ENCODE measurements around the gene KCTD1.

Gene KCTD1

DNA sequence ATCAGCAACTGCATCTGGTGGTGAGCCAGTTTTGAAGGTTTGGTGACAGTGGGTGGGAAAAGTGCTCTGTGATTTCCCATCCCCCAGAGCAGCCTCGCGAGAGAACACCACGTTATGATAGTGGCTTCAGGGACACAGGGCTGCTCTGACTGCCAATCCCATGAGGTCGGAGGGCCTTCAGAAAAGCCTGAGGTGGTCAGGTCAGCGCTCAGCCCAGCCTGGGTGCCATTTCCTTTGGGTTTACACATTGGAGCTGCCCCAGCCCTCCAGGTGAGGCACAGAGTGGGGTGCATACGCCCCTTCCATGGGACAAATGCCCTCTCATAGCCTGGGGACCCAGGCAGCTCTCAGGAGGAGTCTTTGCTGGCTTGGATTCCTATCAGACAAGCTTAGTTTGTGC, 126.8 kb downstream of the KCTD1 start:
- no peak for TF ChIP-seq CTCF (IDR thresholded peaks at IDR 0.05; ENCODE audit: low read depth, low read length)
- DNase-seq (ENCODE audit: low read depth in 2 of 2), result no peak
- H3K4me3 ChIP-seq (replicated peaks in 1 of 2; ENCODE audit: low read depth in 2 of 2, low read length in 2 of 2), result no peak overlapping the region

- no peak overlapping the region for H3K4me3 ChIP-seq (replicated peaks in 1 of 2; ENCODE audit: low read depth in 2 of 2, low read length in 2 of 2)
- peak; percentile 8 to 24 for DNase-seq (ENCODE audit: low read depth in 2 of 2)
- no peak for TF ChIP-seq CTCF (IDR thresholded peaks at IDR 0.05; ENCODE audit: low read depth, low read length)
Observed at GRCh38 chr18:26419746-26420145, 128.6 kb downstream of the KCTD1 start.

DNA sequence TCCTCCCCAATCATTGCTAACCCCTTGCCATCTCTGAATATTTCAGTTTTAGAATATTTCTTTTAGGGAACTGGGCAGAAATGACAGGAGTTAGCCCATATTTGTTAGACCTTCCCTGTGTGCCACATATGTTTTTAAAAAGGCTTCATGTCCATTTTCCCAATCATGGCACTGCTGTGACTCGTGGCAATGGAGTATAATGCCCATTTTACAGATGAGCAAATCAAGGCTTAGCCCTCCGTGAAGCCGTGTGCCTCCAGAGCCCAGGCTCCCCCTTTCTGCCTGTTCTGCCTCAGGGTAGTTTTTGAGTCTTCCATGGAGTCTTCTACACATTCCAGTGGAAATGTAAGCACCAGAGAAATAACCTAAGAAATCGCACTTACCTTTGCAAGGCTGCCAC, 130.1 kb downstream of the KCTD1 start:
- no peak for DNase-seq (ENCODE audit: low read depth in 2 of 2)
- no peak overlapping the region for H3K4me3 ChIP-seq (replicated peaks in 1 of 2; ENCODE audit: low read depth in 2 of 2, low read length in 2 of 2)
- TF ChIP-seq CTCF (IDR thresholded peaks at IDR 0.05; ENCODE audit: low read depth, low read length), result no peak

DNA sequence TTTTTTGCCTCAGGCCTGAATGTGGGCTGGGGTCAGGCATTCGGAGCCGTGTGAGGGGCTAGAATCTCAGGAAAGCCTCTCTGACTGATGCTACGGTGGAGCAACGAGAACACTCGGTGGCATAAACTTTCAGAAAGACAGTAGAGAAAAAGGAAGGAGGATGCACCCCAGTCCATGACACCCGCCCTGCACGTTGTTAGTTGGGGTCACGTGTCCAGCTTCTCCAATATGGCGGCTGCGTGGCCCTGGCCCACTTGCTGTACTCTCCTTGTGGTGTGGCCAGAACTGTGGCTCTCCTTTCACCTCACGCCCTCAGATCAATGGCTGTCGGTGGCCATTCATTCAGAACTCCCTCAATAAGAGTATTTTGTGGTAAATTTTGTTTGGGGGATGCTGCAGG, 131.2 kb downstream of the KCTD1 start:
- TF ChIP-seq CTCF (IDR thresholded peaks at IDR 0.05; ENCODE audit: low read depth, low read length), result no peak
- DNase-seq (ENCODE audit: low read depth in 2 of 2), result no peak
- H3K4me3 ChIP-seq (replicated peaks in 1 of 2; ENCODE audit: low read depth in 2 of 2, low read length in 2 of 2), result no peak overlapping the region

DNA sequence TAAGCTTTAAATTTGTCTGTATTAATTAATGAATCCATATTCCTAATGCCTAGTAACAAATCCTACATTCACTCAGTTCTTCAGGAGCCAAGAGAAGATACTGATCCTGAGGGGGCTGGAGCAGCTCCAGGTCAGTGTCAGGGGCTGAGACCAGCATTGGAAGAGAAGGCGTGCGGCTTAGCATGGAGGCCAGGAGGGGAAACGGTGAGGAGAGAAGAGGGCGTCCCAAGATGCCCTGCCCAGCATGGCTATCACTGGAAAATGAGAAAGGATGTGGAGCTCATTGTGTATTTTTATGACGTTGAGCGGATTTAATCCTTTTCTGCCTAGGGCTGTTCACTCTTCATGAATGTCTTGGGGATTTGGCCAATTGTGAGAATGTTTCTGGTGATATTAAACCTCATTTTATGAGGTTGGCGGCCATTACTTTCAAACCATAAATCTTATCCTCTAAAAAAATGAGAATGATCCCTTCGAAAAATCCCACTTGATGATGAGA, 131.7 kb downstream of the KCTD1 start:
- no peak for TF ChIP-seq CTCF (IDR thresholded peaks at IDR 0.05; ENCODE audit: low read depth, low read length)
- no peak for DNase-seq (ENCODE audit: low read depth in 2 of 2)

DNA sequence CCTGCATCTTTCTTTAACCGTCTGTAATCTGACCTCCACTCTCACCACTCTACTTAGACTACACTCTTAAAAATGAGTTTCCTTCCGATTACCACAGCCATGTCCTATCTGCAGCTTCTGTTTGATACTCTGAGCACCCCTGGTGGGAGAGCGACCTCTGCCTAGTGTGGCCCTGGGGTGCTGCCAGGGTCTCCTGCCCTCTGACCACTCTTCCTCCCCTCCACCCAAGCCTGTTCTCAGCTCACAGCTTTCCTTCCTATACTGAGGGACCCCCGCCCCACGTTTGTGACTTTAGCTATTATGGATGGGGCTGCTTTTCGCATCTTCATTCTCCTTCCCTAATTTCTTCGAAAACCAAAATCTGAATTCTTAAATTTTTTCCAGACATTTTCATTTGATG, 132.7 kb downstream of the KCTD1 start:
- no peak for TF ChIP-seq CTCF (IDR thresholded peaks at IDR 0.05; ENCODE audit: low read depth, low read length)
- H3K4me3 ChIP-seq (replicated peaks in 1 of 2; ENCODE audit: low read depth in 2 of 2, low read length in 2 of 2), result no peak overlapping the region
- no peak for DNase-seq (ENCODE audit: low read depth in 2 of 2)

More for the DNA sequence above, 131.7 kb downstream of the KCTD1 start:
- no peak overlapping the region for H3K4me3 ChIP-seq (replicated peaks in 1 of 2; ENCODE audit: low read depth in 2 of 2, low read length in 2 of 2)

DNA sequence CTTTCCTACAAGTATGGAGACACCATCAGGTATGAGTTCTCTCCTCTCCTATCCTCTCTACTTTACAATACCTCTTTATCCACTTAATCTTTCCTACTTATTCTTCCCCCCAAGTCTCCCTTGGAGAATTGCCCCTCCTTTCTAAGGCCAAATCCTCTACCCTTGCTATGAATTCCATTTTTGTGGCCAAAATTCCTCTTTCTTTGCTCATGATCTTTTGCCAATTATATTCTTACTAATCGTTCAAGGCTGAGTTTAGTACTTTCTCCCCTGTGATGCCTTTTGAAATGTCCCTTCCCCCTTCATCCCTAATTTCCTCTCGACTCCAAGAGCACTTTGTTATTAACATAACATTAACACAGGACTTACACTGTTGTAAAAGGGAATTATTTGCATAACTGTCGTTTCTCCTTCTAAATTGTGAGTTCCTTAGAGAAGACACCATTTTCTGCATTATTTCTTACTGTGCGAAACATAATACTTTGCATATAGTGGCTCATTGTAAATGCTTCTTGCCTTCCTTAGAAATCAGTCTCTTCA, 133.4 kb downstream of the KCTD1 start:
- H3K4me3 ChIP-seq (replicated peaks in 1 of 2; ENCODE audit: low read depth in 2 of 2, low read length in 2 of 2), result no peak overlapping the region
- TF ChIP-seq CTCF (IDR thresholded peaks at IDR 0.05; ENCODE audit: low read depth, low read length), result no peak
- DNase-seq (ENCODE audit: low read depth in 2 of 2), result no peak
